HG02884 (cell line): ENCODE measurements around the gene KRT86.

Experiments used
- ATAC-seq: cut with Tn5 transposase; IDR thresholded peaks from one replicate; pipeline ENCODE4 v1.9.1; 2021; ENCODE audit warnings: mild to moderate bottlenecking, moderate library complexity; ENCODE audit not compliant: unreplicated experiment

KRT86 gene

GRCh38 chr12:52353766-52354165, 79.3 kb downstream of the KRT86 start:
- no peak for ATAC-seq

DNA sequence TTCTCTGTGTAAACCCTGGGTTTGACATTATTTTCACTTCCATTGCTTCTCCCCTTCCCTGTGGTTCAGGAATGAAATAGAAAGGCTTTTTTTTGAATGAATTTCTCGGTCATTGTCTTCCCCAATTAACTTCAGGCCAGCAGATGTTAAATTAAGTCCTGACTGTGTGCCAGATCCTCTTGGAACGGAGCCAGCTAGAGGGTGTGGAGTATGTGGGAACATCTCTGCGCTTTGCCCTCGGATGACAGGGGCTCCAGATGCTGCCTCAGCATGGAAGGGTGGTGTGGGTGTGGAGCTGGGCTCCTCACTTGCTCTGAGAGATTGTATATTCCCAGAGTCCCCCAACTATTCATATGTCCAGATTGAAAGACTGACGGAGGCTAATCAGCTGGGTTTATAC, 79.8 kb downstream of the KRT86 start:
- ATAC-seq, result no peak

- ATAC-seq, result no peak
These were observed 80.7 kb downstream of the KRT86 start for GRCh38 chr12:52355176-52355575.

DNA sequence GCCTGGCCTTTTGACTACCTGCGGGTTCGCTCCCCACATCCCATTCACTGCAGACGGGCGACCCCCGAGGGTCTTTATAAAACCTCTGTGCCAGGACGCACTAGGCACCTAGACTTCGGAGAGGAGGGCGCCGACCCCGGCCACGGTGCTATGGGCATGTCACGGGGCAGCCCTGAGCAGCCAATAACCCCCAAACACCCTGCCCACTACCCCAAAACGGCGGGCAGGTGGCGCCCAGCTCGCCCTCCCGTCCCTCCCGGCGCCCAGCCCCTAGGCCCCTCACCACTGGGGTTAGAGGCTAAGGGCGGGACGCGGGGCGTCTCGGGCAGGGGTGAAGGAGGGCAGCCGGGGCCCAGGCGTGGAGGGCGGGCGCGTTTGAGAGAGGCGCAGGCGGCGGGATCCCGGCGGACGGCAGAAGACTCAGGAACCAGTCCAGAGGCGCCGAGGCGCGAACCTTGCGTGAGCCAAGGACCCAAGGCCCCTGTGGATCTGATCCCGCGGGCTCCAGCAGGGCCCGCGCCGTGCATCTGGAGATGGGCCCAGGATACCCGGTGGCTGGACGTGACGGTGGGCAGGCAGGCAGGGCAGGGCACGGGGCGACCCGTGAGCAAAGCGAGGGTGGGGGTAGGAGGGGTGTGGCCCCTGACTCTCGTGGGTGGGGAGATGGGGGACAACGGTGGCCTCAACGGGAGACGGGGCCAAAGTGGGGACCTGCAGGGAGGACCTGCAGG, 81.8 kb downstream of the KRT86 start:
- ATAC-seq, result no peak

DNA sequence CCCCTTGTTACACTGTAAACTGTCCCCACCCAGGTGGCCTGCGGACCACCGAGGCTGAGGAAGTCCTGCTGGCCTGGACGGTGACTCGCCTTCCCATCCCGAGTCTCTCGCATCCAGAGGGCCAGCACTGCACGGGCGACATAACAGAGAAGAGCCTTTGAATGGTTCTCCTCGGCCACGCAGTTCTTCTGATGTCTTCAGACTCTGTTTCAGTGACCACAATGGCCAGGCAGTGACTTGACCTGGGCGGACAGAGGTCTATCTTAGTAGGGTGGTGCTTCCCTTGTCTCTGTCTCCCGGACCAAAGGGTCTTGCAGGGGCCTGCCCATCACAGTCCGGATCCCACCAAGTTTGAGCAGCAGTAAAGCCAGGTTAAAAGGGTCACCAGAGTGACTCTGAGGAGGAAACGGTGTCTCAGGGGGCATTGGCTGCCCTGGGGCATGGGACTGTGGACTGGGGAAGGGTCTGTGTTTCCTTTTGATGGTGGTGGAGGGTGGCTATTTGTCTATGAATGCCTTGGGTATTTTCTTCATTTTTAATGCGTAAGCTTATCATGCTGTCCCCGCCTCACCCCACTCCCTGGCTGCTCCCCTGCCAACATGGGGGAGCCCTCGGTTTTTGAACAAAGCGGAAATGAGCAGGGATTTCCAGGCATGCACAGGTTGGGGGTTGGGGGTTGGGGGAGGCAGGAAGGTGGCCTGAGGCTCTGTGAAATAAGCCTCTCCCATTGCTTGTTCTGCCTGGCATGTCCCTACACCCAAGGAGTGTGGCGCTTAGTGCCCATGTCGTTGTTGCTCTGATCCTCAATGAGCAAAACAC, 82.5 kb downstream of the KRT86 start:
- ATAC-seq, result no peak
